ENCODE results near the gene P2RY11.

GRCh38 chr19:10142701-10143375 lies 31.3 kb downstream of the P2RY11 start:
- TF ChIP-seq, protein P1, sequence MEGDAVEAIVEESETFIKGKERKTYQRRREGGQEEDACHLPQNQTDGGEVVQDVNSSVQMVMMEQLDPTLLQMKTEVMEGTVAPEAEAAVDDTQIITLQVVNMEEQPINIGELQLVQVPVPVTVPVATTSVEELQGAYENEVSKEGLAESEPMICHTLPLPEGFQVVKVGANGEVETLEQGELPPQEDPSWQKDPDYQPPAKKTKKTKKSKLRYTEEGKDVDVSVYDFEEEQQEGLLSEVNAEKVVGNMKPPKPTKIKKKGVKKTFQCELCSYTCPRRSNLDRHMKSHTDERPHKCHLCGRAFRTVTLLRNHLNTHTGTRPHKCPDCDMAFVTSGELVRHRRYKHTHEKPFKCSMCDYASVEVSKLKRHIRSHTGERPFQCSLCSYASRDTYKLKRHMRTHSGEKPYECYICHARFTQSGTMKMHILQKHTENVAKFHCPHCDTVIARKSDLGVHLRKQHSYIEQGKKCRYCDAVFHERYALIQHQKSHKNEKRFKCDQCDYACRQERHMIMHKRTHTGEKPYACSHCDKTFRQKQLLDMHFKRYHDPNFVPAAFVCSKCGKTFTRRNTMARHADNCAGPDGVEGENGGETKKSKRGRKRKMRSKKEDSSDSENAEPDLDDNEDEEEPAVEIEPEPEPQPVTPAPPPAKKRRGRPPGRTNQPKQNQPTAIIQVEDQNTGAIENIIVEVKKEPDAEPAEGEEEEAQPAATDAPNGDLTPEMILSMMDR (IDR thresholded peaks at IDR 0.05; ENCODE audit: insufficient read depth, low read length, poor library complexity, severe bottlenecking): no peak
- TF ChIP-seq EZH2phosphoT487 (conservative IDR thresholded peaks at IDR 0.05; ENCODE audit: low read length): no peak
